NCI-H1092 (cell line): ENCODE results near the gene LYPLA2.

Source experiments
- DNase-seq: peaks from one replicate; lab custom pipeline; 2025; lab: John Stamatoyannopoulos, UW

The LYPLA2 gene

DNA sequence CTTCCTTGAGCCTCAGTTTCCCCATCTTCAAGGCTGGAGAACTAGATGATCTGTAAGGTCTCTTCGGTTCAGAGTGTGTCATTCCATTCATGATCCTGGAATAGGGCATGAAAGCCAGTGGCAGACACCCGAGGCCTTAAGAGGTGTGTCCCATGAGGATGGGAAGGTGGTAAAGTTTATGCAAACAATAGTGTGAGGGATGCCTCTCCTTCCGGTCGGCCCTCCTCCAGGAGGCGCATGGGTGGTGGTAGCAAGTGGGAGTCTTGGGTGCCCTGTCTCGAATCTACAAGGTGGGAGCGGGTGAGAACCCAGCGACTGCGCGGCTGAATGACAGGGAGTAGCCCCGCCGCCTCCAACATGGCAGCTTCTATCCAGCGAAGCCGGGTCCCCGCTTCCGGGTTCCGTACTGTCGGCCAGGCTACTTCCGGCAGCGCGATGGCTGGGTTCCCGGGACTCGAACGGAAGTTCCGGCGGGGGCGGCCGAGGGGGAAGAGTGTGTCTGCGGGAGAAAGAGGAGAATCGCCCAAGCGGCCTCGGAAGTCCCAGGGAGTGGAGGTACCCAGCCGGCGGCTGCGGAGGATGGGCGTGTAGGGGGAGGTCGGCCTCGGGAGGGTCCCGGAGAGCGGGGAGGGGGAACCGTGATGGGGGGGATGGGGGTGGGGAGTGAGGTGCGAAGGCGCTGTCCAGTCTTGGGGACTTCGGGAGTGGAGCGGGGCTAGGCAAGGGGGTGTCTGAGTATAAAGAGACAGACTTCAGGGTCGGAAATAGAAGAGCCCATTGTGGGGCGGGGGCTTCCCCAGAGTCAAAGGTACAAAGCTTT lies at the start of gene LYPLA2:
Gene LYPLA2, plus strand, starts transcription at position 450 of the 820 bp plus-strand sequence. CDS start 1,538 bp downstream, outside the sequence.
- peak; percentile 91 for DNase-seq

DNA sequence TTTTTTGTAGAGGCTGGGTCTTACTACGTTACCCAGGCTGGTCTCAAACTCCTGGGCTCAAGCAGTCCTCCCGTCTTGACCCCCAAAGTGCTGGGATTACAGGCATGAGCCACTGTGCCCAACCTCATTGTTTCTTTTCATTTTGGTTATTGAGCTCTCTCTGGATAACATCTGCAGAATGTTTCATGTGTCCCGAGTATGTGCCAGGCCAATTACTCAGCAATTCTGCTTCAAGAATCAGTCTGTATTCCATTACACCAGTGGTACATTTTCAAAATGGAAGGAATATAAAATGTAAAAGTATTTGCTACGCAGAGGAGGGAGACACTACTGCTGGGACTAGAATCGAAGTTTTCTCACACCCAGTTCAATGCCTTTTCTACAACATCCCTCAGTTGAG lies 49.3 kb upstream of the LYPLA2 start:
- DNase-seq = no peak

DNA sequence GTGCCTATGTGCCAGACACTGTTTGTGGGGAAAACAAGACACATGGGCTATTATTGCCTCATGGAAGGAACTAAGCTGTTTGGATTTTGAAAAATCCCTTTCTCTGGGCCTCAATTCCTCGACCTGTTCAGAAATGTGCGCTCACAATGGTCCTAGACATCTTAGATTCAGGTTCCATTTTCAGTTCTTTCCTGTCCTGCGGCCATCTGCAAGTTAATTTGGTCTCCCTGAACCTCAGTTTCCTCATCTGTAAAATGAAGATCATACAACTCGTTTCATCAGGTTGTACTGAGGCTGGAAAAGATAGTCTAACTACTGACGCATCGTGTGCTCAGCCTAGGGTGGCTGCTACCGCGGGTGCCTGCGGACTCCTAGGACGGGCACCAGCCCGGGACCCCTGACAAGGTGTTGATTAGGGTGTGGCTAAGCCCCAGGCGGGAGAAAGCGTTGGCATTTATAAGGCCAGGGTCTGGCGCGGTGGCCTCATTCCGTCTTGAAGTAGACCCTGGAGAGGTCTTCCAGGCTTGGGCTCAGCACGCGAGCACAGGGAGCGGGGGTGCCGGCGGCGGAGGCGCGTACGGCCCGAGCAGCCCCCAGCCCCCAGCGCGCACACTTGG lies 48.2 kb upstream of the LYPLA2 start:
- no peak for DNase-seq

- DNase-seq = peak; percentile 79
These were observed 47.4 kb upstream of the LYPLA2 start, which contains the start of gene ELOA for GRCh38 chr1:23743287-23744152. ELOA (plus strand) TSS chr1:23743471; CDS start chr1:23743504, 33 bp downstream.

DNA sequence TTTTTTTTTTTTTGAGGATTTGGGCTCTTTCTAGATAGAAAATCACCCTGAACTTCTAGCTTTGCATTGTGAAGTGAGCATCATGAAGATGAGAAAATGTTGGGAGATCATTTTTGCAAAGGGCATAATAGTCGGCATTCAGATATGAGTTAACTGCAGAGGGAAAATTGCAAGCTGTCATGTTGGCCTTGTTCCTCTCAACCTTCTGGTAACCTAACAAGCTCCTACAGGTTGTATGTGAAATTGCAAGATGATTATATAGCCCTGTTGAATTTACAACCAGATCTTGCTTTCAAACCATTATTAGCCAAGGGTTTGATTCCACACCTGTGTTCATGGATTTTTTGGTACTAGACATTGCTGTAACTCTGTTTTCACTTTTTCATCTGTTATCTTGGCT lies 45.4 kb upstream of the LYPLA2 start:
- no peak for DNase-seq

- no peak for DNase-seq
These were observed 42.9 kb upstream of the LYPLA2 start for GRCh38 chr1:23748016-23748415.

DNA sequence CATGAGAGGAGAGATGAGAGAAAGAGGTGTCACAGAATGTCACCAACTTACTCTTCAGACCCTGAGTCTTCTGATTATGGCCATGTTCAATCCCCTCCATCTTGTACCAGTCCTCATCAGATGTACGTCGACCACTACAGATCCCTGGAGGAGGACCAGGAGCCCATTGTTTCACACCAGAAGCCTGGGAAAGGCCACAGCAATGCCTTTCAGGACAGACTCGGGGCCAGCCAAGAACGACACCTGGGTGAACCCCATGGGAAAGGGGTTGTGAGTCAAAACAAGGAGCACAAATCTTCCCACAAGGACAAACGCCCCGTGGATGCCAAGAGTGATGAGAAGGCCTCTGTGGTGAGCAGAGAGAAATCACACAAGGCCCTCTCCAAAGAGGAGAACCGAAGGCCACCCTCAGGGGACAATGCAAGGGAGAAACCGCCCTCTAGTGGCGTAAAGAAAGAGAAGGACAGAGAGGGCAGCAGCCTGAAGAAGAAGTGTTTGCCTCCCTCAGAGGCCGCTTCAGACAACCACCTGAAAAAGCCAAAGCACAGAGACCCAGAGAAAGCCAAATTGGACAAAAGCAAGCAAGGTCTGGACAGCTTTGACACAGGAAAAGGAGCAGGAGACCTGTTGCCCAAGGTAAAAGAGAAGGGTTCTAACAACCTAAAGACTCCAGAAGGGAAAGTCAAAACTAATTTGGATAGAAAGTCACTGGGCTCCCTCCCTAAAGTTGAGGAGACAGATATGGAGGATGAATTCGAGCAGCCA lies 39.7 kb upstream of the LYPLA2 start:
- DNase-seq = peak; percentile 15

- DNase-seq = no peak
These were observed 39.1 kb upstream of the LYPLA2 start for GRCh38 chr1:23751815-23752200.

- DNase-seq = no peak
These were observed 38.0 kb upstream of the LYPLA2 start for GRCh38 chr1:23752909-23753308.

DNA sequence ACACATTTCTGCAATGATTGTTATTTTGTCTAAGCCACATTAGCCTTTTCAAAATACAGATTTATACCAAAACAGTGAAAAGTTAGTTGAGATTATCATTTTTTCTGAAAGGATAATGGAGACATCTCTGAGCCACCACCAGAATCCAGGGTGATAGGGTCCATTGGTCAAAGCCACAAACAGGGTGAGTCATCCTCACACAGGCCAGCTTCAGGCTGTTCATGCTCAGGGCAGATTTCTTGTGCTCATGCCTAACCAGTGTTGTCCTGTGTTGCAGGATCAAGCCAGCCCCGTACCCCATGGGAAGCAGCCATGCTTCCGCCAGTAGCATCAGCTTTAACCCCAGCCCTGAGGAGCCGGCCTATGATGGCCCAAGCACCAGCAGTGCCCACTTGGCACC lies 34.3 kb upstream of the LYPLA2 start:
- DNase-seq = no peak

DNA sequence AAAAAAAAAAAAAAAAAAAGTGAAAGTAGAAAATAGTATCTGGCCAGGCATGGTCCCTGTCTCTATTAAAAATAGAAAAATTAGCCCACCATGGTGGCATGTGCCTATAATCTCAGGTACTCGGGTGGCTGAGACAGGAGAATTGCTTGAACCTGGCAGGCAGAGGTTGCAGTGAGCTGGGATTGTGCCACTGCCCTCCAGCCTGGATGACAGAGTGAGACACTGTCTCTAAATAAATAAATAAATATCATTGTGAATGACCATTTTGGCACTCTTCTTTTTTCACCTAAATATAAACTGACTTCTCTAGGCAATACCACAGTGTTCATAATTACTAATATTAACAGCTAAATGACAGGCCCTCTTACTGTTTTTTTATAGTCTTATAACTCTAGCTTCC lies 33.1 kb upstream of the LYPLA2 start:
- DNase-seq = no peak

- no peak for DNase-seq
These were observed 31.7 kb upstream of the LYPLA2 start for GRCh38 chr1:23759277-23759676.

GRCh38 chr1:23763041-23763577 lies 27.8 kb upstream of the LYPLA2 start:
- DNase-seq = no peak

DNA sequence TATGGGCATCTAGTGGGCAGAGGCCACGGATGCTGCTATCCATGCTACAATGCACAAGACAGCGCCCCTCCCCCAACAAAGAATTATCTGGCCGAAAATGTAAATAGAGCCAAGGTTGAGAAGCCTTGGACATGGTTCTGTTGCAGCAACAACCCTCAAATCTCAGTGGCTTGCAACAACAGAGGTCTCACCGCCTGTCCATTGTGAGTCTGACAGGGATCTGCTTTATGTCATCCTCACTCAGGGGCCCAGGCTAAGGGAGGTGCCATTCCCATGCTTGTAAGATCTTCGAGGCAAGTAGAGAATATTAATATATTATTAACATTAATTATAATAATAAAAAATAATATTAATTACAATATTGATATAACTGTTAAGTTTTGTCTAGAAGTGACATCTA lies 22.2 kb upstream of the LYPLA2 start:
- no peak for DNase-seq

DNA sequence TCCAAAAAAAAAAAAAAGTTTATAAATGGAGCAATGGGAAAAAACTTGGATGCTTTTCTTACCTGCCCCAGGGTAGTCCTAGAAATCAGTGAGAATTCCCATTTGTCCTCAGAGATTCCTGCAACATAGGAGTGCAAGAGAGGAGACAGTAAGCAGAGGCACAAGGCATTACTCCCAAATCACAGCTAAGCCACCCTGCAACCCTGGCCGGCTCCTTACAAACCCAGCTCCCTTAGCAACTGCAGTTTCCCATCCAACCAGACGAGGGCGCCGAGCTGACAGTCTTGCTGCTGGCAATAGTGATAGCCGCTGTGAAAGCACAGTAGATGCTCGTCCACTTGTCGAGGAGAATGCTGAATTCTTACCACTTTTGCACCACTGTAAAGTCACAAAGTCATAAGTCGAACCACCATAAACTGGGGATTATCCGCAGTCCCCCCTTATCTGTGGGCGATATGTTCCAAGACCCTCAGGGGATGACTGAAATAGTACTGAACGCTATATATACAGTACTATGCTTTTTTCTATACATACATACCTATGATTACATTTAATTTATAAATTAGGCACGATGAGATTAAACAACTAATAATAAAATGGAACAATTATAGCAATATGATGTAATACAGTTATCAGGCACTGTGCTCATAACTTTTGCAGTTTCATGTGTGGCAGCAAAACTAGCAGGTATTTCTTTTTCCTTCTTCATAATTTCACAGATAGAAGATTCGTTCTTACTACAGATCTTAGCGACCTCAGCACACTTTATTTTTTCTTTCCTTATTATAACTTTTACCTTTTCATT lies 18.7 kb upstream of the LYPLA2 start:
- DNase-seq = peak; percentile 75

GRCh38 chr1:23772854-23773242 lies 18.1 kb upstream of the LYPLA2 start:
- DNase-seq = no peak

GRCh38 chr1:23774174-23774880 lies 16.6 kb upstream of the LYPLA2 start:
- DNase-seq = no peak

GRCh38 chr1:23776217-23776616 lies 14.7 kb upstream of the LYPLA2 start:
- no peak for DNase-seq

- DNase-seq = peak; percentile 87
These were observed 12.7 kb upstream of the LYPLA2 start, which contains the start of gene PITHD1 for GRCh38 chr1:23777979-23778814. PITHD1 (plus strand) TSS chr1:23778418; CDS start chr1:23778516, 98 bp downstream.
